Measurements from ENCODE around the gene TUBB1.

DNA sequence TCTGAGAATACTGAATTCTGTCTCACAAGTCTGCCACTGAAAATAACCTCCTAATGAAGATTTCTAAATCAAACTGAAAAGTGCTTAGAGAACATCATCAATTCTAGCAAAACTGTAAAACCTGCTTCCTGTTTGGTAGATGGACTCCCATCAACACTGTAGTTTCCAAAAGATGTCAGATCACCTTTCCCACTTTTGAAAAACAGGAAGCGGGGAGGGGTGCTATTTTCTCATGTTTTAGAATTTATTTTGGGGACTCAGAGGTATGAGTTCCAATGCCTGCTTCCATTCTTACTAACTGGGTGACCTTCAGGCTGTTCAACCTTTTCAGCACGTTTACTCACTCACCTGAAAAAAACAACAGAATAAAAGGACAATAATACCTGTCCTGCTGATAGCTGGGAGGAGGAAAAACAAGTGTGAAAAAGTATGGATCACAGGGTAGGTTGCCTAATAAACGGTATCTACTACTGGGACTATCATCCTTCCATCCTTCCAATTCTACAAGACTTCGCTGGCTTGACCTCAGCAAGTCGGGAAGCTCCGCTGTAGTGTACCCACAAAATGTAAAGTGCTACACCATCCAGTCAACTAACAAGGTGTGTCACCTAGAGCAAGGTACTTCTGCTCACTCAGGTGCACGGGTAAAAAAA is 11.8 kb downstream of the TUBB1 start:
- TF ChIP-seq, protein P1, sequence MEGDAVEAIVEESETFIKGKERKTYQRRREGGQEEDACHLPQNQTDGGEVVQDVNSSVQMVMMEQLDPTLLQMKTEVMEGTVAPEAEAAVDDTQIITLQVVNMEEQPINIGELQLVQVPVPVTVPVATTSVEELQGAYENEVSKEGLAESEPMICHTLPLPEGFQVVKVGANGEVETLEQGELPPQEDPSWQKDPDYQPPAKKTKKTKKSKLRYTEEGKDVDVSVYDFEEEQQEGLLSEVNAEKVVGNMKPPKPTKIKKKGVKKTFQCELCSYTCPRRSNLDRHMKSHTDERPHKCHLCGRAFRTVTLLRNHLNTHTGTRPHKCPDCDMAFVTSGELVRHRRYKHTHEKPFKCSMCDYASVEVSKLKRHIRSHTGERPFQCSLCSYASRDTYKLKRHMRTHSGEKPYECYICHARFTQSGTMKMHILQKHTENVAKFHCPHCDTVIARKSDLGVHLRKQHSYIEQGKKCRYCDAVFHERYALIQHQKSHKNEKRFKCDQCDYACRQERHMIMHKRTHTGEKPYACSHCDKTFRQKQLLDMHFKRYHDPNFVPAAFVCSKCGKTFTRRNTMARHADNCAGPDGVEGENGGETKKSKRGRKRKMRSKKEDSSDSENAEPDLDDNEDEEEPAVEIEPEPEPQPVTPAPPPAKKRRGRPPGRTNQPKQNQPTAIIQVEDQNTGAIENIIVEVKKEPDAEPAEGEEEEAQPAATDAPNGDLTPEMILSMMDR (conservative IDR thresholded peaks at IDR 0.05; ENCODE audit: low read length) = no peak
- TF ChIP-seq EZH2phosphoT487 (IDR thresholded peaks at IDR 0.05; ENCODE audit: borderline replicate concordance) = no peak

Data from Loucy (cell line).